Nephron progenitor cell (in vitro differentiated cells): ENCODE data around the gene PEX14.
"Not testable (repeated sequence)": the region's sequence is repeated elsewhere in the genome, so short reads cannot be mapped to it uniquely, and the experiment has no call there.

Experiments used
- DNase-seq: peaks from one replicate; pipeline ENCODE4 v3.0.0; 2021
- H3K27ac Mint-ChIP-seq: 2 replicates; pipeline ENCODE4 v1.8.0; 2021; ENCODE audit warnings: mild to moderate bottlenecking, moderate library complexity, mixed read lengths
- H3K27me3 Mint-ChIP-seq: 2 replicates; pipeline ENCODE4 v1.8.0; 2021; ENCODE audit warnings: mild to moderate bottlenecking, low read depth, mixed read lengths; ENCODE audit not compliant: poor library complexity
- H3K36me3 Mint-ChIP-seq: 2 replicates; pipeline ENCODE4 v1.8.0; 2021; ENCODE audit warnings: low read depth, mixed read lengths
- H3K4me1 Mint-ChIP-seq: 2 replicates; pipeline ENCODE4 v1.8.0; 2021; ENCODE audit warnings: mixed read lengths
- H3K4me3 Mint-ChIP-seq: 2 replicates; pipeline ENCODE4 v1.8.0; 2021; ENCODE audit warnings: mild to moderate bottlenecking, moderate library complexity, mixed read lengths
- H3K9me3 Mint-ChIP-seq: 2 replicates; pipeline ENCODE4 v1.8.0; 2021; ENCODE audit warnings: mild to moderate bottlenecking, moderate library complexity, mixed read lengths
- TF ChIP-seq, protein P1 (sequence below): fragments of 200-600 bp; sonication (generic); IDR thresholded peaks from 2 replicates; pipeline ENCODE4 v1.5.0; 2021; ENCODE audit warnings: antibody characterized with exemption

PEX14 gene

DNA sequence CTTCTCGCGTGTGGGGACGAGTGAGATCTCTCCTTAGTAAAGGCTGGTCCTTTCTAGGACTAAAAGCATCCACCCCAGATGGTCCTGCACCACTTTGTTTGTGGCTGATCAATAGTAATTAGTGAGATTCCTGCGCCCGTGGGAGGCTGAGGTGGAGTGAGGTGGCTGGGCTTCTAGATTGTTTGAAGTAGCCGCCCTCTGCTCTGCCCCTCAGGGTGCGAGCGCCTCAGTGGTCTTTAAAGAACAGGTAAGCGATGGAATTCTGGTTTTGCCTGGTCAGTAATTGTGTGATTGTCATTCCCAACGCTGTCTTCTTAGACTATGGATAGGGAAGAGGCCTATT, 20.7 kb downstream of the PEX14 start:
- TF ChIP-seq, protein P1, sequence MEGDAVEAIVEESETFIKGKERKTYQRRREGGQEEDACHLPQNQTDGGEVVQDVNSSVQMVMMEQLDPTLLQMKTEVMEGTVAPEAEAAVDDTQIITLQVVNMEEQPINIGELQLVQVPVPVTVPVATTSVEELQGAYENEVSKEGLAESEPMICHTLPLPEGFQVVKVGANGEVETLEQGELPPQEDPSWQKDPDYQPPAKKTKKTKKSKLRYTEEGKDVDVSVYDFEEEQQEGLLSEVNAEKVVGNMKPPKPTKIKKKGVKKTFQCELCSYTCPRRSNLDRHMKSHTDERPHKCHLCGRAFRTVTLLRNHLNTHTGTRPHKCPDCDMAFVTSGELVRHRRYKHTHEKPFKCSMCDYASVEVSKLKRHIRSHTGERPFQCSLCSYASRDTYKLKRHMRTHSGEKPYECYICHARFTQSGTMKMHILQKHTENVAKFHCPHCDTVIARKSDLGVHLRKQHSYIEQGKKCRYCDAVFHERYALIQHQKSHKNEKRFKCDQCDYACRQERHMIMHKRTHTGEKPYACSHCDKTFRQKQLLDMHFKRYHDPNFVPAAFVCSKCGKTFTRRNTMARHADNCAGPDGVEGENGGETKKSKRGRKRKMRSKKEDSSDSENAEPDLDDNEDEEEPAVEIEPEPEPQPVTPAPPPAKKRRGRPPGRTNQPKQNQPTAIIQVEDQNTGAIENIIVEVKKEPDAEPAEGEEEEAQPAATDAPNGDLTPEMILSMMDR, result no peak
- H3K4me1 Mint-ChIP-seq, result peaks cover 45% of the 10 kb centered on the region
- peaks cover 1% of the 10 kb centered on the region for H3K27me3 Mint-ChIP-seq
- no peaks in the 10 kb centered on the region for H3K36me3 Mint-ChIP-seq
- DNase-seq, result no peak
- H3K4me3 Mint-ChIP-seq, result no peak overlapping the region
- H3K27ac Mint-ChIP-seq, result peak overlapping the region; percentile 42
- H3K9me3 Mint-ChIP-seq, result no peaks in the 10 kb centered on the region

DNA sequence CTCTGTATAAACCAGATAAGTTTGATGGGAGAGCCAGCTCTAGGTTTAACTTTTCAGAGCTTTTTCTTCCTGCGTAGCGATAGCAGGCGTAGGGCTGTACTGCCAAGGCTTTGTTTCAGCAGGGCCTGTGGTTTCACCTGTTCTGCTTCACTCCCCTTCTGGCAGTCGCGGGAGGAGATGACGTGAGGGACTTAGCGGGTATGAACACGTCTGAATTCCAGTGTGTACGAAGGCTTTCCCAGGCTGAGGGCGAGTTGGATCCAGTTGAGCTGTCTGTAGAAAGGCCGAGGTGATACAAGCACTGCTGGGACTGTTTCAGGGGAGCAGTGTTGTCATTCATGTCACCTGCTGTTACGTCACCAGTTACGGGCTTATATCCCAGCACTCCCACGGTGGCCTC, 21.2 kb downstream of the PEX14 start:
- TF ChIP-seq, protein P1, result no peak
- Mint-ChIP-seq H3K27me3 (no peaks in the 10 kb centered on the region), H3K36me3 (no peaks in the 10 kb centered on the region), H3K4me3 (no peak overlapping the region), H3K9me3 (no peaks in the 10 kb centered on the region), H3K27ac (no peak overlapping the region), H3K4me1 (peaks cover 44% of the 10 kb centered on the region)
- DNase-seq, result no peak

DNA sequence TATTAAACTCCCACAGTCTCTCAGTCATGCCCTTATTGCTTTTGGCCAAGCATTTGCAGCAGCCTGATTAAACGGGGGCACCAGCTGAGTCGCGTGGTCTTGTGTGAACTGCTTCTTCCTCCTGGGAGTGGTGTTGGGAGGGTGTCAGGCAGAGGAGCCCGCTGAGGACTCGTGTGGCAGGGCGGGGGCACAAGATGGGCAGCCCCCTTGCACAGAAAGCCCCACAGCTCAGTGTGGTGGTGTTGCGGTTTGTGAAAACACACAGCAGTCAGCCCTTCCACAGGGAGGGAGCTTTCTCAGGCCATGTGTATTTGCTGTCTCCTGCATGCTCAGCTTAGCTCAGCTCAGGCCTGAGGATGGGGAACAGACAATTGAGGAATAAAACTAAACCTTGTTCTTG, 22.4 kb downstream of the PEX14 start:
- Mint-ChIP-seq H3K27me3 (peaks cover 5% of the 10 kb centered on the region), H3K9me3 (no peaks in the 10 kb centered on the region)
- no peak for DNase-seq

DNA sequence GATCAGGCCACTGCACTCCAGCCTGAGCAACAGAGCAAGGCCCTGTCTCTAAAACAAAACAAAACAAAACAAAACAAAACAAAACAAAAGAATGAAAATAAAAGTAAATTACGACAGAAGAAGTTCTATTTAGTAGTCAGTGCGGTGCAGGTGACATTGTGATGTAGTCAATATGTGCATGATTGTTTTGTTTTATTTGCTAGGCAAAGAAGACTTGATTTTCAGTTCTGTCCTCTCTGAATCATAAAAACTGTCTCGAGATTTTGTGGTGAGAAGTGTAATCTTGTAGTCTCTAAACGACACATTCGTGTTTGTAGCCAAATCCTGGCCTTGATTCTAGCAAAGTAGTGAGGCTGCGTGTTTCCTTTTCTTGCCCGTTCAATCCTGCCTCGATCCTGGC, 23.5 kb downstream of the PEX14 start:
- TF ChIP-seq, protein P1, result no peak
- no peaks in the 10 kb centered on the region for H3K36me3 Mint-ChIP-seq
- peaks cover 39% of the 10 kb centered on the region for H3K4me1 Mint-ChIP-seq
- H3K27me3 Mint-ChIP-seq, result peaks cover 12% of the 10 kb centered on the region
- H3K9me3 Mint-ChIP-seq, result no peaks in the 10 kb centered on the region
- no peak overlapping the region for H3K4me3 Mint-ChIP-seq
- DNase-seq, result no peak
- H3K27ac Mint-ChIP-seq, result no peak overlapping the region

More for the DNA sequence above, 22.4 kb downstream of the PEX14 start:
- TF ChIP-seq, protein P1, result no peak
- Mint-ChIP-seq H3K36me3 (no peaks in the 10 kb centered on the region), H3K4me3 (no peak overlapping the region), H3K27ac (no peak overlapping the region), H3K4me1 (peaks cover 44% of the 10 kb centered on the region)

DNA sequence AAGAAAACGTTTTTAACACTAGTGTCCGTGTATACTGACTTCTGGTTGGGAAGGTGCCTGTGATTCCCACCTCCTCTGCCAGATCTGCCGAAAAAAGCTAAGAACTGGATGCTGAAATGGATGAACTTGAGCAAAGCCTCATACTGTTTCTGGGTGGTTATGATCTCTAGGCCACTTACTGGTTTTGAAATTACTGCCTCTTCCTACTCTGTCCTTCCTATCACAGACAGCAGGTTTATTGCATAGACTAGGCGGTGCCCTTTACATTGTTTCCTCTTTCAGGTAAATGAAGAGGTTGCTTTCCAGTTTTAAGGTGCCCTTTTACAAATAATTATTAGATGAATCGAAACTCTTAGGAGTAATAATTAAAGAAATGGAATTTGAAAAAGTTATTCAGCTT, 27.5 kb downstream of the PEX14 start:
- Mint-ChIP-seq H3K27ac (no peak overlapping the region), H3K4me3 (no peak overlapping the region), H3K36me3 (no peaks in the 10 kb centered on the region), H3K27me3 (peaks cover 15% of the 10 kb centered on the region), H3K9me3 (no peaks in the 10 kb centered on the region), H3K4me1 (peaks cover 32% of the 10 kb centered on the region)
- no peak for DNase-seq
- TF ChIP-seq, protein P1, result no peak

DNA sequence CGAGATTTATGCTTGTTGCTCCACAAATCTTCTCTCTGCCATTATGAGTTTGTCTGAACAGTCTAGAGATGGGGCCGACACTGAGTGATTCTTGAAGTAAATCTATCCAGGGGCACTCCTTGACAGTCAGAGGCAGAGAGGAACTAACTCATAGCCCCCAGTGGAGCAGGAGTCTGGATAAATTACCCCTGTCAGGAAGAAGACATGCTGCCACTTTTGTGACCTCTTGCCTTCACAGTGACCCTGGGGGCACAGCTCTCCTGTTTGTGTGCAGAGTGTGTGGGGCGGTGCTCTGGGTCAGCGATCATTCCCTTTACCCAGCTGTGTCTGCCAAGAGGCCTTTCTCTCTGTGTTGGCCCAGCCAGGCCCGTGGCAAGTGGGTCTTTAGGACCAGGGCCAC, 29.5 kb downstream of the PEX14 start:
- H3K27me3 Mint-ChIP-seq, result peaks cover 22% of the 10 kb centered on the region
- H3K9me3 Mint-ChIP-seq, result no peaks in the 10 kb centered on the region
- H3K27ac Mint-ChIP-seq, result peak overlapping the region; percentile 23
- H3K4me1 Mint-ChIP-seq, result peaks cover 40% of the 10 kb centered on the region
- no peaks in the 10 kb centered on the region for H3K36me3 Mint-ChIP-seq
- DNase-seq, result peak; percentile 74
- H3K4me3 Mint-ChIP-seq, result no peak overlapping the region
- TF ChIP-seq, protein P1, result no peak

DNA sequence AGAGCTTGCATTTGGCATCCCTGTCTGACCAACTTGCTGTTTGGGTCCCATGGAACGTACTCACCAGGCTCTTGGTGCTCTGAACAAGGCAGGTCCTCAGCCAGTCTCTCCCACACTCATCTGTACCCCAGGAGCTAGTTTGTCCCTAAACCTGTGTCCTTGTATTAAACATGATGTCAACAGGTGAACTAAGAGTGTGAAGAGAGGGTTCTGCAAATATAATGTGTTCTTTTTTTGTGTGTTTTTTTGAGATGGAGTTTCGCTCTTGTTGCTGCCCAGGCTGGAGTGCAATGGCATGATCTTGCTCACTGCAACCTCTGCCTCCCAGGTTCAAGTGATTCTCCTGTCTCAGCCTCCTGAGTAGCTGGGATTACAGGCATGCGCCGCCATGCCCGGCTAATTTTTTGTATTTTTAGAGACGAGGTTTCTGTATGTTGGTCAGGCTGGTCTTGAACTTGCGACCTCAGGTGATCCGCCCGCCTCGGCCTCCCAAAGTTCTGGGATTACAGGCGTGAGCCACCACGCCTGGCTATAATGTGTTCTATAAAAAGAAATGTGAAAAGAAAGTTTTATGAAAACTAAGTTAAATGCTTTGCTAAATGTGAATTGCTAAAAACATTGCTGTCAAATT, 31.4 kb downstream of the PEX14 start:
- H3K36me3 Mint-ChIP-seq, H3K27ac Mint-ChIP-seq, H3K9me3 Mint-ChIP-seq, H3K4me3 Mint-ChIP-seq, DNase-seq: not testable (repeated sequence)
- peaks cover 22% of the 10 kb centered on the region for H3K27me3 Mint-ChIP-seq
- peaks cover 59% of the 10 kb centered on the region for H3K4me1 Mint-ChIP-seq
